Measurements from ENCODE around the gene RAI14. TPM values are rescaled to one million over a fixed set of nuclear protein-coding genes. Genes with fewer than 3 reads are reported as not detected.
"Not testable (repeated sequence)": the region's sequence is repeated elsewhere in the genome, so short reads cannot be mapped to it uniquely, and the experiment has no call there.

The RAI14 gene
- total RNA-seq, 3 donors from 2014 or later, result 12.5 to 38.7 (median 22.4) TPM

DNA sequence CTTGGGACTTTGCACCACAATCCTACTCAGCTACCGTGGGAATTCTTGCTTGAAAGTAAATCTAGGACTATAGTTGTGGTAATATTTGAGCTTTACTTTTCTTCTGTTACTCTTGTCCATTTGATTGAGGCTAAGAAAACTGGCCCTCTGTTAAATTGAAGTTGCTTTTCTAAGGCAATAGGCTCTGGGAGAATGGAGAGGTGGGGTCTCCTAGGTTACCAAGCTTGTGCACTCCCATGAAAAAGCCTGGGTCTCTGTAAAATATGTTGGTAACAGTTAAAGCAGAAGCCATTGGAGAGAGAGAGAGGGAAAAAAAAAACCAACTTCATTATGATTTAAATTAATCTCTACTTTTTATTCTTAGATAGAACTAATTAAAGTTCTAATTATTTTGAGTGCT lies 68.6 kb downstream of the RAI14 start:
- Histone ChIP-seq H3K4me3 (no peak overlapping the region), H3K4me1 (no peaks in the 10 kb centered on the region), H3K9me3 (no peaks in the 10 kb centered on the region), H3K27me3 (no peaks in the 10 kb centered on the region), H3K36me3 (no peaks in the 10 kb centered on the region), H3K27ac (no peak overlapping the region)
- intact Hi-C loops (cut with DNase I; ENCODE audit: low total_unique reads), result no loop called here
- TF ChIP-seq POLR2A (IDR thresholded peaks at IDR 0.05) (no peak), POLR2AphosphoS5 (IDR thresholded peaks at IDR 0.05) (no peak)
- TF ChIP-seq, protein P1, sequence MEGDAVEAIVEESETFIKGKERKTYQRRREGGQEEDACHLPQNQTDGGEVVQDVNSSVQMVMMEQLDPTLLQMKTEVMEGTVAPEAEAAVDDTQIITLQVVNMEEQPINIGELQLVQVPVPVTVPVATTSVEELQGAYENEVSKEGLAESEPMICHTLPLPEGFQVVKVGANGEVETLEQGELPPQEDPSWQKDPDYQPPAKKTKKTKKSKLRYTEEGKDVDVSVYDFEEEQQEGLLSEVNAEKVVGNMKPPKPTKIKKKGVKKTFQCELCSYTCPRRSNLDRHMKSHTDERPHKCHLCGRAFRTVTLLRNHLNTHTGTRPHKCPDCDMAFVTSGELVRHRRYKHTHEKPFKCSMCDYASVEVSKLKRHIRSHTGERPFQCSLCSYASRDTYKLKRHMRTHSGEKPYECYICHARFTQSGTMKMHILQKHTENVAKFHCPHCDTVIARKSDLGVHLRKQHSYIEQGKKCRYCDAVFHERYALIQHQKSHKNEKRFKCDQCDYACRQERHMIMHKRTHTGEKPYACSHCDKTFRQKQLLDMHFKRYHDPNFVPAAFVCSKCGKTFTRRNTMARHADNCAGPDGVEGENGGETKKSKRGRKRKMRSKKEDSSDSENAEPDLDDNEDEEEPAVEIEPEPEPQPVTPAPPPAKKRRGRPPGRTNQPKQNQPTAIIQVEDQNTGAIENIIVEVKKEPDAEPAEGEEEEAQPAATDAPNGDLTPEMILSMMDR (IDR thresholded peaks at IDR 0.05), result no peak
- DNase-seq (ENCODE audit: low spot score in 2 of 2), result no peak

DNA sequence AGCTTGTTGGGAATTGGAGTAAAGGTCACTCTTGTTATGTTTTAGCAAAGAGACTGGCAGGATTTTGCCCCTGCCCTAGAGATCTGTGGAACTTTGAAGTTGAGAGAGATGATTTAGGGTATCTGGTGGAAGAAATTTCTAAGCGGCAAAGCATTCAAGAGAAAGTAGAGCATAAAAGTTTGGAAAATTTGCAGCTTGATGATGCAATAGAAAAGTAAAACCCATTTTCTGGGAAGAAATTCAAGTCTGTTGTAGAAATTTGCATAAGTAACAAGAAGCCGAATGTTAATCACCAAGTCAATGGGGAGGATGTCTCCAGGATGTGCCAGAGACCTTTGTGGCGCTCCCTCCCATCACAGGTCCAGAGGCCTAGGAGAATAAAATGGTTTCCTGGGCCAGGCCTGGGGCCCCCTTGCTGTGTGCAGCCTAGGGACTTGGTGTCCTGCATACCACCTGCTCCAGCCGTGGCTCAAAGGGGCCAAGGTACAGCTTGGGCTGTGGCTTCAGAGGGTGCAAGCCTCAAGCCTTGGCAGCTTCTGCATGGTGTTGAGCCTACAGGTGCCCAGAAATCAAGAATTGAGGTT lies 71.1 kb downstream of the RAI14 start:
- H3K9me3 ChIP-seq; DNase-seq (ENCODE audit: low spot score in 2 of 2); H3K4me1 ChIP-seq; H3K27me3 ChIP-seq; intact Hi-C loops (cut with DNase I; ENCODE audit: low total_unique reads); H3K27ac ChIP-seq; H3K4me3 ChIP-seq; H3K36me3 ChIP-seq: not testable (repeated sequence)

DNA sequence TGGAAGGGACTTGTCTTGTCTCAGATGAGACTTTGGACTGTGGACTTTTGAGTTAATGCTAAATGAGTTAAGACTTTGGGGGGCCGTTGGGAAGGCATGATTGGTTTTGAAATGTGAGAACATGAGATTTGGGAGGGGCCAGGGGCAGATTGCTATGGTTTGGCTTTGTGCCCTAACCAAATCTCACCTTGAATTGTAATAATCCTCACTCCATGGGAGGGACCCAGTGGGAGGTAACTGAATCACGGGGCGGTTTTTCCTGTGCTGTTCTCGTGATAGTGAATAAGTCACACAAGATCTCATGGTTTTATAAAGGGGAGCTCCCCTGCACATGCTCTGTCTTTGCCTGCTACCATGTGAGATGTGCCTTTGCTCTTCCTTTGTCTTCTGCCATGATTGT lies 72.1 kb downstream of the RAI14 start:
- intact Hi-C loops (cut with DNase I; ENCODE audit: low total_unique reads), result no loop called here
- Histone ChIP-seq H3K27me3 (no peaks in the 10 kb centered on the region), H3K4me3 (no peak overlapping the region), H3K27ac (no peak overlapping the region), H3K36me3 (no peaks in the 10 kb centered on the region), H3K4me1 (no peaks in the 10 kb centered on the region), H3K9me3 (no peaks in the 10 kb centered on the region)
- no peak for TF ChIP-seq POLR2AphosphoS5 (IDR thresholded peaks at IDR 0.05)
- no peak for TF ChIP-seq POLR2A (IDR thresholded peaks at IDR 0.05)
- DNase-seq (ENCODE audit: low spot score in 2 of 2), result no peak

DNA sequence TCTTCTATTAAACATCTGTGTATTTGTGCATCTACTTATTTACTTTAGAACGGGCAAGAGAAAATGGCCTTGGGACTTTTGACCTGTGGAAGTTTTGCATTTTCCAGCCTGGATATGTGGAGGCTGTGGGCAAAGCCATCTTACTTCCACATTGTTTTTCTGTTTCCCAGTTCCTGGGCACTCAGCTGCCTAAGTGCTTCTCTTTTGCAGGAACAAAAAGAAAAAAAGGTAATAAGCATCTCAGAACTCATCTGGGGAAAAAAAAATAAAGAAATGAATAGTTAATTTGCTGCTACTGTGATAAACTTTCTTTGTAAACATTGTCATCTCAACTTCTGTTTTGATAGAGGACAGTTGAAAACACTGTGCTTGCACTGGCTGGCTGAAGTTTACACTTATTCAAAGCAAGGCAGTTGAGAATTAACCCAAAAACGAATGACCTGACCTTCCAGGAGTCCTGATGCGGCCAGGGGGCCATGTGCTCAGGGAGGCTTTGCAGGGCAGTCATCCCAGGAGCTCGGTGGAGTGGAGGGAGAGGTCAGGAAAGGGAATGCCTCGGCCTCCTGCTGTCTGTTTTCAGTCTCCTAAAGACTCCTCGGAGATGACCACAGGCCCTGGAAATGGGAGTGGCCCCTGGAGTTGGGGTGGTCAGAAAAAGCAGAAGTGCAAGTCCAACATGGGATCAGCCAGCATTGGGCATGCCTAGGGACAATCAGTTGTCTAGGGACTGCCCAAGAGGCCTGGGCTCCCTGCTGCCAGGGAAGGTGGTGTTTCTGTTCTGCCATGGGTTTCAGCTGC lies 75.5 kb downstream of the RAI14 start:
- Histone ChIP-seq H3K9me3 (no peaks in the 10 kb centered on the region), H3K36me3 (no peaks in the 10 kb centered on the region), H3K27ac (no peak overlapping the region), H3K4me3 (no peak overlapping the region), H3K4me1 (no peaks in the 10 kb centered on the region), H3K27me3 (no peaks in the 10 kb centered on the region)
- TF ChIP-seq, protein P1 (IDR thresholded peaks at IDR 0.05), result no peak
- no peak for TF ChIP-seq POLR2AphosphoS5 (IDR thresholded peaks at IDR 0.05)
- TF ChIP-seq POLR2A (IDR thresholded peaks at IDR 0.05), result no peak
- intact Hi-C loops (cut with DNase I; ENCODE audit: low total_unique reads), result no loop called here
- DNase-seq (ENCODE audit: low spot score in 2 of 2), result no peak

DNA sequence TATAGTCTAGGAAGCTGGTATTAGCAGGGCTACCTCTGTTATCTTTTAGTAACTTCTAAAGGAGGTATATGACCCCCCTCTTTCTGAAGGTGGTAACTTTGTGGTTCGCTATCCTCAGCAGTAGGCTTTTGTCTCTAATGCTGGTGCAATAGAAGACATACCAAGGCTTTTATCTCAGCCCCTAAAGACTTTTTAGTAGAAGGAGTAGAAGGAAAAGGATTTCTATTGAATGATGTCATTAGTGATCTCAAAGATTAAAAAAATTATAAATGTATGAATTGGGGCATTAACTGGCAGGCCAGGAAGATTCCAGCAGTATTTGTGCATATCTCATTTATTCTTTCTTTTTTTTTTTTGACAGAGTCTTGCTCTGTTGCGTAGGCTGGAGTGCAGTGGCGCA lies 78.2 kb downstream of the RAI14 start:
- intact Hi-C loops (cut with DNase I; ENCODE audit: low total_unique reads), result no loop called here
- no peaks in the 10 kb centered on the region for H3K9me3 ChIP-seq
- TF ChIP-seq POLR2A (IDR thresholded peaks at IDR 0.05), result no peak
- TF ChIP-seq POLR2AphosphoS5 (IDR thresholded peaks at IDR 0.05), result no peak
- TF ChIP-seq, protein P1 (IDR thresholded peaks at IDR 0.05), result no peak
- no peaks in the 10 kb centered on the region for H3K36me3 ChIP-seq
- DNase-seq (ENCODE audit: low spot score in 2 of 2), result no peak
- no peak overlapping the region for H3K27ac ChIP-seq
- no peak overlapping the region for H3K4me3 ChIP-seq
- no peaks in the 10 kb centered on the region for H3K27me3 ChIP-seq
- H3K4me1 ChIP-seq, result no peaks in the 10 kb centered on the region
